Transverse colon (tissue), 4 donors: Measurements from ENCODE around the gene ZG16. TPM values are rescaled to one million over a fixed set of nuclear protein-coding genes. Genes with fewer than 3 reads are reported as not detected.

Experiments used
- DNase-seq: peaks from one replicate; pipeline ENCODE4 v3.0.0-alpha.2; 2019
- H3K27ac ChIP-seq, 4 donors: fragments of 200-600 bp; sonication (generic); 2 replicates each; pipeline ENCODE4 v1.5.1; 2016 to 2018; ENCODE audit warnings: inconsistent platforms in 4 of 4
- H3K27me3 ChIP-seq: fragments of 200-600 bp; sonication (generic); 2 replicates; pipeline ENCODE4 v1.5.1; 2017; ENCODE audit warnings: inconsistent platforms
- H3K36me3 ChIP-seq, 4 donors: fragments of 200-600 bp; sonication (generic); 2 replicates each; pipeline ENCODE4 v1.5.1; 2017 to 2019; ENCODE audit warnings: inconsistent platforms in 4 of 4
- H3K4me1 ChIP-seq, 4 donors: fragments of 200-600 bp; sonication (generic); 2 replicates each; pipeline ENCODE4 v1.5.1; 2017 to 2020; ENCODE audit warnings: inconsistent platforms in 4 of 4
- H3K4me3 ChIP-seq, 4 donors: fragments of 200-600 bp; sonication (generic); 1 replicate in 1 of 4; 2 replicates in 3 of 4; pipeline versions ENCODE4 v1.5.1 to v1.6.1; 2017 to 2019; ENCODE audit warnings: inconsistent platforms in 4 of 4
- H3K9me3 ChIP-seq, 2 donors: fragments of 200-600 bp; sonication (generic); 2 replicates each; pipeline ENCODE4 v1.5.1; 2017 to 2019; ENCODE audit warnings: inconsistent platforms in 2 of 2
- CTCF ChIP-seq, 5 experiments: fragments of 200-600 bp in 3 of 5; fragments of 450-650 bp in 2 of 5; sonication (generic) in 3 of 5; IDR thresholded peaks; 1 replicate in 2 of 5; 2 replicates in 3 of 5; pipeline ENCODE4 v1.5.1; 2016 to 2017; ENCODE audit warnings: antibody characterized with exemption in 5 of 5, inconsistent platforms in 3 of 5, mild to moderate bottlenecking in 2 of 5, moderate library complexity in 1 of 5
- EP300 ChIP-seq: sonication (generic); formaldehyde crosslinking; IDR thresholded peaks from one replicate; pipeline ENCODE4 v1.6.1; 2017; ENCODE audit warnings: antibody characterized with exemption, low read depth
- POLR2A ChIP-seq: fragments of 450-650 bp; IDR thresholded peaks from one replicate; pipeline ENCODE4 v1.6.1; 2016; ENCODE audit warnings: antibody characterized with exemption, mild to moderate bottlenecking, moderate library complexity
- POLR2AphosphoS5 ChIP-seq, 3 donors: sonication (generic); formaldehyde crosslinking; IDR thresholded peaks; one replicate each; pipeline ENCODE4 v1.6.1; 2016; ENCODE audit warnings: antibody characterized with exemption in 3 of 3
- WGBS, 2 donors: methylation state at CpG; one replicate each; pipeline ENCODE4 v1.1.5; 2018; ENCODE audit warnings: low coverage in 1 of 2; 5-methylcytosine and 5-hydroxymethylcytosine counted together
- in situ Hi-C, 4 donors: fragments of 200-750 bp; cut with MboI; loops; one replicate each; pipeline versions ENCODE4 v1.15.0 to v1.15.1; 2017; ENCODE audit warnings: low sequenced_read_pairs in 3 of 4, low pct_ligation_motif_present in 1 of 4, low pct_unique_long_range_greater_than_20kb in 1 of 4
- intact Hi-C: fragments of 100-400 bp; cut with DNase I; formaldehyde crosslinking; loops from one replicate; pipeline ENCODE4 v1.15.1; 2023; ENCODE audit warnings: low total_unique reads
- small RNA-seq, 4 donors: library from RNA; depleted of rRNA; stranded (forward); fragments of <200 nt; gene quantifications; one replicate each; pipeline ENCODE3, GENCODE V24; 2016
- total RNA-seq, 4 donors: library from RNA; depleted of rRNA; stranded (reverse); fragments of >200 nt; gene quantifications; one replicate each; pipeline ENCODE4 v1.1.0, GENCODE V29; 2016

ZG16 gene
- total RNA-seq, 4 donors from 2014 or later = 73.4 to 1,268 (median 104) TPM

GRCh38 chr16:29831490-29831889 lies 53.4 kb downstream of the ZG16 start:
- Histone ChIP-seq H3K27me3 (no peaks in the 10 kb centered on the region), H3K4me3 (no peak overlapping the region), H3K9me3 (no peaks in the 10 kb centered on the region), H3K36me3 (peaks cover 0 to 54% (median 27%) of the 10 kb centered on the region in 4 donors), H3K4me1 (peaks cover 20 to 38% (median 34%) of the 10 kb centered on the region in 4 donors), H3K27ac (no peak overlapping the region)
- no peak for TF ChIP-seq POLR2AphosphoS5 (IDR thresholded peaks at IDR 0.05)
- no peak for TF ChIP-seq CTCF (IDR thresholded peaks at IDR 0.05)
- no peak for TF ChIP-seq POLR2A
- TF ChIP-seq EP300 = no peak
- no peak for DNase-seq
- in situ Hi-C loops (no loop called here), intact Hi-C loops (no loop called here)
- WGBS, 2 donors = 74% methylated on average over 2 of the region's 2 CpGs; no CpG with 5 or more reads in 1 of the 2 donors

Small RNAs within 50 kb of the gene (small RNA-seq; reads per million reads assigned to genes)
- gene AC009133.6 (0 reads per million in 4 donors), gene AC120114.4 (0 reads per million in 4 donors)

Other genes with a start within 250 kb of the ZG16 start
- gene SPN, start 115.0 kb upstream of the ZG16 start, total RNA-seq = 1 to 10 TPM in 2 of 4 donors, under 1 TPM in 2; 0.20 to 3.7 (median 1.1) TPM
- 10 to 100 TPM; 14.3 to 65.8 (median 26.3) TPM for gene QPRT, start 99.1 kb upstream of the ZG16 start, total RNA-seq
- 1 to 10 TPM in 3 of 4 donors, not detected in 1; 3.0 to 8.2 (median 3.8) TPM for gene C16orf54, start 32.3 kb upstream of the ZG16 start, total RNA-seq
- gene KIF22, start 12.5 kb downstream of the ZG16 start, total RNA-seq = 100 to 1,000 TPM in 1 of 4 donors, 10 to 100 TPM in 3; 37.6 to 159 (median 59.5) TPM
- gene MAZ, start 28.3 kb downstream of the ZG16 start, total RNA-seq = 100 to 1,000 TPM; 170 to 292 (median 233) TPM
- 1 to 10 TPM in 3 of 4 donors, not detected in 1; 1.4 to 6.0 (median 1.9) TPM for gene PRRT2, start 33.9 kb downstream of the ZG16 start, total RNA-seq
- 10 to 100 TPM; 28.8 to 47.5 (median 32.3) TPM for gene PAGR1, start 37.9 kb downstream of the ZG16 start, total RNA-seq
- 100 to 1,000 TPM; 483 to 654 (median 553) TPM for gene MVP, start 42.2 kb downstream of the ZG16 start, total RNA-seq
- gene CDIPT, start 85.0 kb downstream of the ZG16 start, total RNA-seq = 100 to 1,000 TPM in 1 of 4 donors, 10 to 100 TPM in 3; 58.5 to 139 (median 94.5) TPM
- 1 to 10 TPM; 2.0 to 9.7 (median 6.3) TPM for gene SEZ6L2, start 121.3 kb downstream of the ZG16 start, total RNA-seq
- gene ASPHD1, start 122.2 kb downstream of the ZG16 start, total RNA-seq = 1 to 10 TPM in 2 of 4 donors, under 1 TPM in 1, not detected in 1; 0.40 to 1.2 (median 1.1) TPM
- 100 to 1,000 TPM in 1 of 4 donors, 10 to 100 TPM in 3; 40.3 to 110 (median 57.4) TPM for gene KCTD13, start 148.0 kb downstream of the ZG16 start, total RNA-seq
- 100 to 1,000 TPM; 149 to 210 (median 158) TPM for gene TMEM219, start 183.8 kb downstream of the ZG16 start, total RNA-seq
- gene TAOK2, start 195.6 kb downstream of the ZG16 start, total RNA-seq = 100 to 1,000 TPM in 1 of 4 donors, 10 to 100 TPM in 3; 54.6 to 103 (median 68.1) TPM
- gene HIRIP3, start 217.4 kb downstream of the ZG16 start, total RNA-seq = 10 to 100 TPM in 2 of 4 donors, 1 to 10 TPM in 2; 1.8 to 11.7 (median 8.8) TPM
- 10 to 100 TPM; 65.6 to 94.3 (median 73.0) TPM for gene INO80E, start 218.0 kb downstream of the ZG16 start, total RNA-seq
- 10 to 100 TPM in 1 of 4 donors, 1 to 10 TPM in 3; 7.2 to 28.8 (median 9.7) TPM for gene DOC2A, start 232.8 kb downstream of the ZG16 start, total RNA-seq
- not detected for gene C16orf92, start 244.9 kb downstream of the ZG16 start, total RNA-seq